Naive thymus-derived CD4-positive, alpha-beta T cell (primary cell): ENCODE data around the gene APOC1. TPM values are rescaled to one million over a fixed set of nuclear protein-coding genes. Genes with fewer than 3 reads are reported as not detected.
A peak's percentile ranks its signal among the peaks of the same experiment; 100 is the strongest.

Source experiments
- ATAC-seq: fragments of 150-1000 bp; cut with Tn5 transposase; 2 replicates; pipeline ENCODE4 v1.10.0; 2021; ENCODE audit warnings: mild to moderate bottlenecking, moderate library complexity
- CTCF ChIA-PET: fragments of 350-600 bp; sonication (Branson Sonifier 250); formaldehyde crosslinking; loops from one replicate; lab custom pipeline; 2021; ENCODE audit warnings: antibody characterized with exemption; lab: Charles Lee
- POLR2A ChIA-PET: fragments of 350-600 bp; sonication (Branson Sonifier 250); formaldehyde crosslinking; loops from one replicate; lab custom pipeline; 2021; ENCODE audit warnings: antibody characterized with exemption, inconsistent platforms; lab: Charles Lee
- DNase-seq, 9 donors: peaks; one replicate each; pipeline versions ENCODE4 v3.0.0 to v3.0.0-alpha.2; 2020 to 2022; ENCODE audit warnings: mixed read lengths in 1 of 9
- H3K27ac ChIP-seq: one replicate; pipeline ENCODE4 v1.7.0; 2013; ENCODE audit warnings: mild to moderate bottlenecking, low read depth, low read length, moderate library complexity
- H3K27me3 ChIP-seq, 2 donors: one replicate each; pipeline ENCODE4 v1.7.0; 2013; ENCODE audit warnings: low read length in 2 of 2, mild to moderate bottlenecking in 2 of 2, moderate library complexity in 2 of 2; ENCODE audit not compliant: control insufficient read depth in 2 of 2, insufficient read depth in 2 of 2
- H3K36me3 ChIP-seq, 3 experiments: 1 replicate in 2 of 3; 2 replicates in 1 of 3; pipeline ENCODE4 v1.7.0; 2013; ENCODE audit warnings: low read length in 3 of 3, mild to moderate bottlenecking in 3 of 3, moderate library complexity in 1 of 3; ENCODE audit not compliant: insufficient read depth in 3 of 3, control insufficient read depth in 2 of 3
- H3K4me1 ChIP-seq, 2 donors: one replicate each; pipeline ENCODE4 v1.7.0; 2013; ENCODE audit warnings: low read length in 2 of 2, mild to moderate bottlenecking in 2 of 2, moderate library complexity in 1 of 2; ENCODE audit not compliant: control insufficient read depth in 2 of 2, insufficient read depth in 2 of 2
- H3K4me3 ChIP-seq: 2 replicates; pipeline ENCODE4 v1.7.0; 2013; ENCODE audit warnings: mild to moderate bottlenecking, low read length
- H3K9me3 ChIP-seq, 3 experiments: 1 replicate in 2 of 3; 2 replicates in 1 of 3; pipeline ENCODE4 v1.7.0; 2013; ENCODE audit warnings: low read length in 3 of 3; ENCODE audit not compliant: control insufficient read depth in 2 of 3
- H3K27ac Mint-ChIP-seq, 9 donors: one replicate each; pipeline ENCODE4 v1.8.0; 2020 to 2022; ENCODE audit warnings: mixed read lengths in 9 of 9, mild to moderate bottlenecking in 8 of 9, moderate library complexity in 5 of 9, inconsistent platforms in 2 of 9
- H3K27me3 Mint-ChIP-seq, 5 donors: one replicate each; pipeline ENCODE4 v1.8.0; 2021 to 2022; ENCODE audit warnings: mixed read lengths in 5 of 5, mild to moderate bottlenecking in 1 of 5
- H3K36me3 Mint-ChIP-seq, 5 donors: one replicate each; pipeline ENCODE4 v1.8.0; 2020 to 2022; ENCODE audit warnings: mixed read lengths in 5 of 5, mild to moderate bottlenecking in 3 of 5, inconsistent platforms in 1 of 5
- H3K4me1 Mint-ChIP-seq, 7 donors: one replicate each; pipeline ENCODE4 v1.8.0; 2020 to 2022; ENCODE audit warnings: mixed read lengths in 7 of 7, mild to moderate bottlenecking in 3 of 7, inconsistent platforms in 1 of 7
- H3K4me3 Mint-ChIP-seq, 10 donors: one replicate each; pipeline ENCODE4 v1.8.0; 2020 to 2022; ENCODE audit warnings: mild to moderate bottlenecking in 10 of 10, mixed read lengths in 10 of 10, moderate library complexity in 6 of 10, inconsistent platforms in 2 of 10
- H3K9me3 Mint-ChIP-seq, 11 donors: one replicate each; pipeline ENCODE4 v1.8.0; 2020 to 2022; ENCODE audit warnings: mixed read lengths in 11 of 11, mild to moderate bottlenecking in 4 of 11, inconsistent platforms in 1 of 11, moderate library complexity in 1 of 11
- intact Hi-C, 2 donors: fragments of 100-400 bp; cut with micrococcal nuclease; formaldehyde crosslinking; loops; one replicate each; pipeline ENCODE4 v1.15.1; 2023
- polyA plus RNA-seq, 2 donors: library from polyadenylated mRNA; unstranded; fragments of 300-500 nt; fragmentation: Illumina TruSeq; gene quantifications; one replicate each; pipeline ENCODE4 v1.2.3, GENCODE V29; 2021
- total RNA-seq, 6 experiments: library from RNA in 5 of 6; stranded (reverse) in 5 of 6; gene quantifications; 1 replicate in 5 of 6; 2 replicates in 1 of 6; pipeline ENCODE4 v1.2.3 and lab custom pipeline; 2021 to 2026

Gene APOC1
- total and polyA plus RNA-seq, 7 experiments from 2014 or later = 1.7 to 5.2 TPM; not detected in 5

- Histone ChIP-seq H3K4me1 (no peaks in the 10 kb centered on the region), H3K9me3 (no peaks in the 10 kb centered on the region), H3K36me3 (no peaks in the 10 kb centered on the region), H3K4me3 (no peak within 1 kb of the TSS), H3K27ac (no peak within 1 kb of the TSS), H3K27me3 (no peaks in the 10 kb centered on the region)
- Mint-ChIP-seq H3K27me3 (no peaks in the 10 kb centered on the region), H3K9me3 (no peaks in the 10 kb centered on the region), H3K4me1 (peaks cover 0 to 2% (median 0%) of the 10 kb centered on the region in 7 donors), H3K27ac (peak within 1 kb of the TSS in 1 of 9 donors; percentile 7), H3K4me3 (no peak within 1 kb of the TSS), H3K36me3 (no peaks in the 10 kb centered on the region)
- ATAC-seq (no peak), DNase-seq (no peak)
- intact Hi-C loops = no loop called here
- ChIA-PET CTCF (no interaction called here), POLR2A (no interaction called here)
Observed at GRCh38 chr19:44942067-44942571, 27.7 kb downstream of the APOC1 start, which contains the start of gene APOC4. Gene APOC4, plus strand, starts transcription at chr19:44942237. Its CDS starts 41 bp downstream, at chr19:44942278.

DNA sequence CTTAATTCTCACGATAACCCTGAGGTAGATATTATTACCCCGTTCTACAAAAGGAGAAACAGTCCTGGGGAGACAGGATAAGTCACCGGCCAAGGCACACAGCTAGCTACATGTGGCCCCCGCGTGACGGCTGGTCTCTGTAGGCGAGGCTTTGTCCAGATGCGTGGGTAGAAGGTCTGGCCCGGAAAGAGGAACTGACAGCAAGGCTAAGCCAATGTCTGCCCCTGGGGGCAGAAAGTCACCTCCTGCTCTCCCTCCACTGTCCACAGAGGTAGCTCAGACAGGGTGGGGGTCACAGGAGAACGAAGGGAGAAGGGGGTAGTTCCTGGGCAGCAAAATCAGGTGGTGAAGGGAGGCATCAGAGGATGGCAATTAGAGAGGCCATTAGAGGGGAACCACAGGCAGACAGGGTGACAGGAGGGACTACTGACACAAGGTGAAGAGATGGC lies 29.4 kb downstream of the APOC1 start:
- CTCF ChIA-PET = no interaction called here
- peaks cover 0 to 2% (median 0%) of the 10 kb centered on the region in 7 donors for H3K4me1 Mint-ChIP-seq
- H3K27ac Mint-ChIP-seq = peak overlapping the region in 1 of 9 donors; percentile 49

GRCh38 chr19:44947041-44947581 lies 32.7 kb downstream of the APOC1 start:
- H3K36me3 ChIP-seq = peaks cover 0 to 17% (median 0%) of the 10 kb centered on the region in 3 experiments
- H3K27ac ChIP-seq = no peak overlapping the region
- H3K4me1 Mint-ChIP-seq = peaks cover 0 to 5% (median 4%) of the 10 kb centered on the region in 7 donors

More for the DNA sequence above, 29.4 kb downstream of the APOC1 start:
- Mint-ChIP-seq H3K36me3 (no peaks in the 10 kb centered on the region), H3K9me3 (no peaks in the 10 kb centered on the region), H3K4me3 (no peak overlapping the region), H3K27me3 (no peaks in the 10 kb centered on the region)
- Histone ChIP-seq H3K4me3 (no peak overlapping the region), H3K4me1 (no peaks in the 10 kb centered on the region), H3K9me3 (no peaks in the 10 kb centered on the region), H3K27ac (no peak overlapping the region), H3K36me3 (no peaks in the 10 kb centered on the region), H3K27me3 (no peaks in the 10 kb centered on the region)
- DNase-seq (no peak), ATAC-seq (peak; percentile 64)
- POLR2A ChIA-PET = no interaction called here
- intact Hi-C loops = no loop called here

GRCh38 chr19:44948237-44948636 lies 33.8 kb downstream of the APOC1 start:
- intact Hi-C loops = no loop called here
- POLR2A ChIA-PET = interaction anchor here (0.8 kb wide), 1 partner anchor 12 kb away, joined by 3 read pairs; no protein-coding TSS in a partner anchor
- H3K27ac Mint-ChIP-seq = no peak overlapping the region
- H3K36me3 ChIP-seq = peaks cover 0 to 17% (median 0%) of the 10 kb centered on the region in 3 experiments
- no peaks in the 10 kb centered on the region for H3K9me3 Mint-ChIP-seq
- ATAC-seq (no peak), DNase-seq (no peak)
- no peaks in the 10 kb centered on the region for H3K27me3 Mint-ChIP-seq
- no peak overlapping the region for H3K4me3 Mint-ChIP-seq
- H3K4me1 ChIP-seq = no peaks in the 10 kb centered on the region
- no peak overlapping the region for H3K27ac ChIP-seq
- CTCF ChIA-PET = interaction anchor here (0.7 kb wide), 1 partner anchor 111 kb away, joined by 3 read pairs; no protein-coding TSS in a partner anchor
- peaks cover 0 to 4% (median 0%) of the 10 kb centered on the region in 5 donors for H3K36me3 Mint-ChIP-seq
- H3K4me3 ChIP-seq = no peak overlapping the region
- H3K9me3 ChIP-seq = no peaks in the 10 kb centered on the region
- peaks cover 0 to 5% (median 4%) of the 10 kb centered on the region in 7 donors for H3K4me1 Mint-ChIP-seq
- H3K27me3 ChIP-seq = no peaks in the 10 kb centered on the region

More at GRCh38 chr19:44947041-44947581, 32.7 kb downstream of the APOC1 start:
- peak overlapping the region in 1 of 9 donors; percentile 14 for H3K27ac Mint-ChIP-seq
- CTCF ChIA-PET = no interaction called here
- POLR2A ChIA-PET = no interaction called here
- DNase-seq (no peak), ATAC-seq (no peak)
- no peaks in the 10 kb centered on the region for H3K9me3 Mint-ChIP-seq
- Histone ChIP-seq H3K9me3 (no peaks in the 10 kb centered on the region), H3K4me3 (no peak overlapping the region), H3K27me3 (no peaks in the 10 kb centered on the region), H3K4me1 (no peaks in the 10 kb centered on the region)
- H3K4me3 Mint-ChIP-seq = no peak overlapping the region
- intact Hi-C loops = no loop called here
- H3K27me3 Mint-ChIP-seq = no peaks in the 10 kb centered on the region
- peaks cover 0 to 4% (median 0%) of the 10 kb centered on the region in 5 donors for H3K36me3 Mint-ChIP-seq

GRCh38 chr19:44948763-44949374 lies 34.5 kb downstream of the APOC1 start:
- peaks cover 0 to 17% (median 0%) of the 10 kb centered on the region in 3 experiments for H3K36me3 ChIP-seq
- intact Hi-C loops = no loop called here
- no peak overlapping the region for H3K27ac ChIP-seq
- ChIA-PET CTCF (interaction anchor here (0.5 to 0.6 kb wide), 2 partner anchors 19 to 1472 kb away, joined by 4 to 5 read pairs; no protein-coding TSS in a partner anchor), POLR2A (no interaction called here)
- H3K4me1 Mint-ChIP-seq = peaks cover 0 to 10% (median 7%) of the 10 kb centered on the region in 7 donors
- peaks cover 0 to 2% of the 10 kb centered on the region in 2 donors for H3K4me1 ChIP-seq
- H3K36me3 Mint-ChIP-seq = peaks cover 0 to 4% (median 0%) of the 10 kb centered on the region in 5 donors
- ATAC-seq (no peak), DNase-seq (no peak)
- no peaks in the 10 kb centered on the region for H3K9me3 Mint-ChIP-seq
- no peak overlapping the region for H3K27ac Mint-ChIP-seq
- no peaks in the 10 kb centered on the region for H3K27me3 ChIP-seq
- no peaks in the 10 kb centered on the region for H3K9me3 ChIP-seq
- no peak overlapping the region for H3K4me3 Mint-ChIP-seq
- no peak overlapping the region for H3K4me3 ChIP-seq
- H3K27me3 Mint-ChIP-seq = no peaks in the 10 kb centered on the region

- ATAC-seq = no peak
- Mint-ChIP-seq H3K27me3 (no peaks in the 10 kb centered on the region), H3K9me3 (peaks cover 0 to 3% (median 0%) of the 10 kb centered on the region in 11 donors), H3K4me3 (no peak overlapping the region), H3K4me1 (peaks cover 0 to 17% (median 12%) of the 10 kb centered on the region in 7 donors), H3K36me3 (peaks cover 0 to 4% (median 0%) of the 10 kb centered on the region in 5 donors), H3K27ac (no peak overlapping the region)
- Histone ChIP-seq H3K27me3 (no peaks in the 10 kb centered on the region), H3K9me3 (no peaks in the 10 kb centered on the region), H3K36me3 (peaks cover 0 to 17% (median 0%) of the 10 kb centered on the region in 3 experiments), H3K4me1 (peaks cover 0 to 7% of the 10 kb centered on the region in 2 donors), H3K27ac (no peak overlapping the region), H3K4me3 (no peak overlapping the region)
- intact Hi-C loops = no loop called here
- ChIA-PET CTCF (interaction anchor here (0.6 kb wide), 1 partner anchor 1473 kb away, joined by 4 read pairs; no protein-coding TSS in a partner anchor), POLR2A (no interaction called here)
- DNase-seq = no peak
Observed at GRCh38 chr19:44949550-44949949, 35.1 kb downstream of the APOC1 start.
